ENCODE data around the gene NFIX.

- TF ChIP-seq NELFE (IDR thresholded peaks at IDR 0.05; ENCODE audit: insufficient read depth, insufficient read length), result no peak
- no peak for TF ChIP-seq SRSF9 (IDR thresholded peaks at IDR 0.05; ENCODE audit: borderline replicate concordance, low read depth, low read length)
- TF ChIP-seq ELK1 (CRISPR knock-in tag; IDR thresholded peaks at IDR 0.05), result no peak
- no peak for TF ChIP-seq SRF (CRISPR knock-in tag; IDR thresholded peaks at IDR 0.05)
- no peak for TF ChIP-seq POLR3G (IDR thresholded peaks at IDR 0.05; ENCODE audit: extremely low read depth, insufficient read length, insufficient replicate concordance)
- TF ChIP-seq, protein P1, sequence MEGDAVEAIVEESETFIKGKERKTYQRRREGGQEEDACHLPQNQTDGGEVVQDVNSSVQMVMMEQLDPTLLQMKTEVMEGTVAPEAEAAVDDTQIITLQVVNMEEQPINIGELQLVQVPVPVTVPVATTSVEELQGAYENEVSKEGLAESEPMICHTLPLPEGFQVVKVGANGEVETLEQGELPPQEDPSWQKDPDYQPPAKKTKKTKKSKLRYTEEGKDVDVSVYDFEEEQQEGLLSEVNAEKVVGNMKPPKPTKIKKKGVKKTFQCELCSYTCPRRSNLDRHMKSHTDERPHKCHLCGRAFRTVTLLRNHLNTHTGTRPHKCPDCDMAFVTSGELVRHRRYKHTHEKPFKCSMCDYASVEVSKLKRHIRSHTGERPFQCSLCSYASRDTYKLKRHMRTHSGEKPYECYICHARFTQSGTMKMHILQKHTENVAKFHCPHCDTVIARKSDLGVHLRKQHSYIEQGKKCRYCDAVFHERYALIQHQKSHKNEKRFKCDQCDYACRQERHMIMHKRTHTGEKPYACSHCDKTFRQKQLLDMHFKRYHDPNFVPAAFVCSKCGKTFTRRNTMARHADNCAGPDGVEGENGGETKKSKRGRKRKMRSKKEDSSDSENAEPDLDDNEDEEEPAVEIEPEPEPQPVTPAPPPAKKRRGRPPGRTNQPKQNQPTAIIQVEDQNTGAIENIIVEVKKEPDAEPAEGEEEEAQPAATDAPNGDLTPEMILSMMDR (IDR thresholded peaks at IDR 0.05 in 2 of 3, conservative IDR thresholded peaks at IDR 0.05 in 1 of 3; ENCODE audit: insufficient read depth in 2 of 3, low read depth in 1 of 3, low read length in 3 of 3), result no peak
- no peak for TF ChIP-seq RAD21 (CRISPR knock-in tag; conservative IDR thresholded peaks at IDR 0.05 in 1 of 2, IDR thresholded peaks at IDR 0.05 in 1 of 2)
- TF ChIP-seq HDAC2 (IDR thresholded peaks at IDR 0.05), result no peak
- TF ChIP-seq MCM5 (IDR thresholded peaks at IDR 0.05; ENCODE audit: low read depth), result no peak
- no peak for TF ChIP-seq BRD4 (IDR thresholded peaks at IDR 0.05)
- TF ChIP-seq, protein P2, sequence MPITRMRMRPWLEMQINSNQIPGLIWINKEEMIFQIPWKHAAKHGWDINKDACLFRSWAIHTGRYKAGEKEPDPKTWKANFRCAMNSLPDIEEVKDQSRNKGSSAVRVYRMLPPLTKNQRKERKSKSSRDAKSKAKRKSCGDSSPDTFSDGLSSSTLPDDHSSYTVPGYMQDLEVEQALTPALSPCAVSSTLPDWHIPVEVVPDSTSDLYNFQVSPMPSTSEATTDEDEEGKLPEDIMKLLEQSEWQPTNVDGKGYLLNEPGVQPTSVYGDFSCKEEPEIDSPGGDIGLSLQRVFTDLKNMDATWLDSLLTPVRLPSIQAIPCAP (CRISPR knock-in tag; IDR thresholded peaks at IDR 0.05; ENCODE audit: borderline replicate concordance), result no peak
Measured at GRCh38 chr19:13001502-13002165, 6.4 kb downstream of the NFIX start.
